ENCODE data around the gene SIGLEC11. TPM values are rescaled to one million over a fixed set of nuclear protein-coding genes. Genes with fewer than 3 reads are reported as not detected.
A peak's percentile ranks its signal among the peaks of the same experiment; 100 is the strongest.
"Not testable (repeated sequence)": the region's sequence is repeated elsewhere in the genome, so short reads cannot be mapped to it uniquely, and the experiment has no call there.

Gene SIGLEC11
- polyA plus RNA-seq, 4 donors = 0.45 to 37.2 (median 0.80) TPM

- Histone ChIP-seq H3K4me1 (ENCODE audit: control insufficient read depth in 3 of 3, insufficient read depth in 2 of 3, low read depth in 1 of 3, low read length in 2 of 3) (peaks cover 0 to 36% (median 0%) of the 10 kb centered on the region in 3 donors), H3K4me3 (ENCODE audit: low read depth in 1 of 3, low read length in 3 of 3) (peak overlapping the region in 1 of 3 donors; percentile 38), H3K27ac (ENCODE audit: low read depth in 1 of 3, low read length in 2 of 3) (peak overlapping the region in 1 of 3 donors; percentile 74)
- not testable (repeated sequence) for FAIRE-seq; DNase-seq; H3K36me3 ChIP-seq (ENCODE audit: control insufficient read depth in 3 of 3, insufficient read depth in 2 of 3, low read depth in 1 of 3, low read length in 3 of 3); H3K27me3 ChIP-seq (ENCODE audit: control insufficient read depth in 3 of 3, insufficient read depth in 3 of 3, low read length in 3 of 3); H3K9me3 ChIP-seq (ENCODE audit: control insufficient read depth in 2 of 2, insufficient read depth in 1 of 2, low read depth in 1 of 2, low read length in 1 of 2)
- 61 to 67% (median 66%) methylated on average over 7 to 13 of the region's 13 CpGs for WGBS, 3 donors
Observed at GRCh38 chr19:49958596-49958995, 2.4 kb downstream of the SIGLEC11 start.

- Histone ChIP-seq H3K4me1 (ENCODE audit: control insufficient read depth in 3 of 3, insufficient read depth in 2 of 3, low read depth in 1 of 3, low read length in 2 of 3) (peaks cover 0 to 40% (median 0%) of the 10 kb centered on the region in 3 donors), H3K4me3 (ENCODE audit: low read depth in 1 of 3, low read length in 3 of 3) (peak overlapping the region in 1 of 3 donors; percentile 38), H3K27ac (ENCODE audit: low read depth in 1 of 3, low read length in 2 of 3) (peak overlapping the region in 1 of 3 donors; percentile 74)
- H3K36me3 ChIP-seq (ENCODE audit: control insufficient read depth in 3 of 3, insufficient read depth in 2 of 3, low read depth in 1 of 3, low read length in 3 of 3); FAIRE-seq; DNase-seq; H3K9me3 ChIP-seq (ENCODE audit: control insufficient read depth in 2 of 2, insufficient read depth in 1 of 2, low read depth in 1 of 2, low read length in 1 of 2); H3K27me3 ChIP-seq (ENCODE audit: control insufficient read depth in 3 of 3, insufficient read depth in 3 of 3, low read length in 3 of 3): not testable (repeated sequence)
- WGBS, 3 donors = 41 to 49% (median 49%) methylated on average over 9 of the region's 9 CpGs
Observed at GRCh38 chr19:49958144-49958543, 2.8 kb downstream of the SIGLEC11 start.

- 42 to 61% (median 50%) methylated on average over 10 of the region's 10 CpGs for WGBS, 3 donors
- H3K4me1 ChIP-seq (ENCODE audit: control insufficient read depth in 3 of 3, insufficient read depth in 2 of 3, low read depth in 1 of 3, low read length in 2 of 3) = peaks cover 0 to 46% (median 0%) of the 10 kb centered on the region in 3 donors
- H3K4me3 ChIP-seq (ENCODE audit: low read depth in 1 of 3, low read length in 3 of 3) = peak overlapping the region in 1 of 3 donors; percentile 38
- FAIRE-seq (no peak), DNase-seq (peak in 1 of 2 donors; percentile 48)
- H3K36me3 ChIP-seq (ENCODE audit: control insufficient read depth in 3 of 3, insufficient read depth in 2 of 3, low read depth in 1 of 3, low read length in 3 of 3) = no peaks in the 10 kb centered on the region
- H3K27ac ChIP-seq (ENCODE audit: low read depth in 1 of 3, low read length in 2 of 3) = peak overlapping the region in 1 of 3 donors; percentile 74
- H3K9me3 ChIP-seq (ENCODE audit: control insufficient read depth in 2 of 2, insufficient read depth in 1 of 2, low read depth in 1 of 2, low read length in 1 of 2) = peaks cover 0 to 2% of the 10 kb centered on the region in 2 donors
- peaks cover 0 to 2% (median 0%) of the 10 kb centered on the region in 3 donors for H3K27me3 ChIP-seq (ENCODE audit: control insufficient read depth in 3 of 3, insufficient read depth in 3 of 3, low read length in 3 of 3)
Observed at GRCh38 chr19:49957262-49957915, 3.6 kb downstream of the SIGLEC11 start.

- Histone ChIP-seq H3K27ac (ENCODE audit: low read depth in 1 of 3, low read length in 2 of 3) (peak overlapping the region in 1 of 3 donors; percentile 77), H3K9me3 (ENCODE audit: control insufficient read depth in 2 of 2, insufficient read depth in 1 of 2, low read depth in 1 of 2, low read length in 1 of 2) (no peaks in the 10 kb centered on the region), H3K27me3 (ENCODE audit: control insufficient read depth in 3 of 3, insufficient read depth in 3 of 3, low read length in 3 of 3) (no peaks in the 10 kb centered on the region), H3K4me1 (ENCODE audit: control insufficient read depth in 3 of 3, insufficient read depth in 2 of 3, low read depth in 1 of 3, low read length in 2 of 3) (peaks cover 0 to 55% (median 0%) of the 10 kb centered on the region in 3 donors), H3K36me3 (ENCODE audit: control insufficient read depth in 3 of 3, insufficient read depth in 2 of 3, low read depth in 1 of 3, low read length in 3 of 3) (peaks cover 0 to 7% (median 0%) of the 10 kb centered on the region in 3 donors), H3K4me3 (ENCODE audit: low read depth in 1 of 3, low read length in 3 of 3) (peak overlapping the region in 1 of 3 donors; percentile 13)
- FAIRE-seq (no peak), DNase-seq (peak in 1 of 2 donors; percentile 58)
- WGBS, 3 donors = 39 to 74% (median 59%) methylated on average over 9 of the region's 9 CpGs
Observed at GRCh38 chr19:49956115-49956495, 4.9 kb downstream of the SIGLEC11 start.

- Histone ChIP-seq H3K4me1 (ENCODE audit: control insufficient read depth in 3 of 3, insufficient read depth in 2 of 3, low read depth in 1 of 3, low read length in 2 of 3) (peaks cover 0 to 55% (median 0%) of the 10 kb centered on the region in 3 donors), H3K27ac (ENCODE audit: low read depth in 1 of 3, low read length in 2 of 3) (peak overlapping the region in 1 of 3 donors; percentile 0), H3K27me3 (ENCODE audit: control insufficient read depth in 3 of 3, insufficient read depth in 3 of 3, low read length in 3 of 3) (no peaks in the 10 kb centered on the region), H3K36me3 (ENCODE audit: control insufficient read depth in 3 of 3, insufficient read depth in 2 of 3, low read depth in 1 of 3, low read length in 3 of 3) (peaks cover 0 to 15% (median 0%) of the 10 kb centered on the region in 3 donors), H3K9me3 (ENCODE audit: control insufficient read depth in 2 of 2, insufficient read depth in 1 of 2, low read depth in 1 of 2, low read length in 1 of 2) (no peaks in the 10 kb centered on the region), H3K4me3 (ENCODE audit: low read depth in 1 of 3, low read length in 3 of 3) (no peak overlapping the region)
- no peak for FAIRE-seq
- WGBS, 3 donors = 51 to 67% (median 57%) methylated on average over 11 of the region's 11 CpGs
- DNase-seq = no peak
Observed at GRCh38 chr19:49954933-49955332, 6.0 kb downstream of the SIGLEC11 start.

- Histone ChIP-seq H3K27me3 (ENCODE audit: control insufficient read depth in 3 of 3, insufficient read depth in 3 of 3, low read length in 3 of 3) (no peaks in the 10 kb centered on the region), H3K9me3 (ENCODE audit: control insufficient read depth in 2 of 2, insufficient read depth in 1 of 2, low read depth in 1 of 2, low read length in 1 of 2) (no peaks in the 10 kb centered on the region), H3K4me1 (ENCODE audit: control insufficient read depth in 3 of 3, insufficient read depth in 2 of 3, low read depth in 1 of 3, low read length in 2 of 3) (peaks cover 0 to 55% (median 0%) of the 10 kb centered on the region in 3 donors), H3K27ac (ENCODE audit: low read depth in 1 of 3, low read length in 2 of 3) (peak overlapping the region in 1 of 3 donors; percentile 19), H3K36me3 (ENCODE audit: control insufficient read depth in 3 of 3, insufficient read depth in 2 of 3, low read depth in 1 of 3, low read length in 3 of 3) (peaks cover 0 to 21% (median 0%) of the 10 kb centered on the region in 3 donors), H3K4me3 (ENCODE audit: low read depth in 1 of 3, low read length in 3 of 3) (no peak overlapping the region)
- WGBS, 3 donors = 22 to 25% (median 23%) methylated on average over 12 of the region's 12 CpGs
- FAIRE-seq (no peak), DNase-seq (peak in 1 of 2 donors; percentile 70)
Observed at GRCh38 chr19:49954092-49954829, 6.7 kb downstream of the SIGLEC11 start.

- Histone ChIP-seq H3K4me1 (ENCODE audit: control insufficient read depth in 3 of 3, insufficient read depth in 2 of 3, low read depth in 1 of 3, low read length in 2 of 3) (peaks cover 0 to 50% (median 0%) of the 10 kb centered on the region in 3 donors), H3K36me3 (ENCODE audit: control insufficient read depth in 3 of 3, insufficient read depth in 2 of 3, low read depth in 1 of 3, low read length in 3 of 3) (peaks cover 0 to 22% (median 0%) of the 10 kb centered on the region in 3 donors), H3K4me3 (ENCODE audit: low read depth in 1 of 3, low read length in 3 of 3) (no peak overlapping the region), H3K27me3 (ENCODE audit: control insufficient read depth in 3 of 3, insufficient read depth in 3 of 3, low read length in 3 of 3) (no peaks in the 10 kb centered on the region), H3K9me3 (ENCODE audit: control insufficient read depth in 2 of 2, insufficient read depth in 1 of 2, low read depth in 1 of 2, low read length in 1 of 2) (no peaks in the 10 kb centered on the region), H3K27ac (ENCODE audit: low read depth in 1 of 3, low read length in 2 of 3) (no peak overlapping the region)
- no peak for DNase-seq
- no peak for FAIRE-seq
- WGBS, 3 donors = 63 to 80% (median 72%) methylated on average over 7 of the region's 7 CpGs
Observed at GRCh38 chr19:49953416-49953815, 7.6 kb downstream of the SIGLEC11 start.

- DNase-seq (no peak), FAIRE-seq (no peak)
- 48 to 65% (median 59%) methylated on average over 13 of the region's 13 CpGs for WGBS, 3 donors
- Histone ChIP-seq H3K27ac (ENCODE audit: low read depth in 1 of 3, low read length in 2 of 3) (no peak overlapping the region), H3K4me3 (ENCODE audit: low read depth in 1 of 3, low read length in 3 of 3) (no peak overlapping the region), H3K27me3 (ENCODE audit: control insufficient read depth in 3 of 3, insufficient read depth in 3 of 3, low read length in 3 of 3) (no peaks in the 10 kb centered on the region), H3K36me3 (ENCODE audit: control insufficient read depth in 3 of 3, insufficient read depth in 2 of 3, low read depth in 1 of 3, low read length in 3 of 3) (peaks cover 0 to 22% (median 0%) of the 10 kb centered on the region in 3 donors), H3K9me3 (ENCODE audit: control insufficient read depth in 2 of 2, insufficient read depth in 1 of 2, low read depth in 1 of 2, low read length in 1 of 2) (no peaks in the 10 kb centered on the region), H3K4me1 (ENCODE audit: control insufficient read depth in 3 of 3, insufficient read depth in 2 of 3, low read depth in 1 of 3, low read length in 2 of 3) (peaks cover 0 to 47% (median 0%) of the 10 kb centered on the region in 3 donors)
Observed at GRCh38 chr19:49952906-49953305, 8.1 kb downstream of the SIGLEC11 start.
